H9 (cell line): Measurements from ENCODE around the gene PCDHGB1. TPM values are rescaled to one million over a fixed set of nuclear protein-coding genes. Genes with fewer than 3 reads are reported as not detected.

ENCODE experiments used
- DNase-seq: peaks from one replicate; pipeline ENCODE4 v3.0.0-alpha.2; 2017
- H2AFZ ChIP-seq: one replicate; pipeline ENCODE4 v1.6.1; 2013; ENCODE audit warnings: mild to moderate bottlenecking, low read length, control low read depth, moderate library complexity
- H2AK5ac ChIP-seq: 2 replicates; pipeline ENCODE4 v1.6.1; 2013; ENCODE audit warnings: low read length, control low read depth, mixed read lengths; ENCODE audit not compliant: insufficient read length
- H2BK120ac ChIP-seq: one replicate; pipeline ENCODE4 v1.6.1; 2013; ENCODE audit warnings: low read depth, mild to moderate bottlenecking, low read length, control low read depth, inconsistent platforms; ENCODE audit not compliant: poor library complexity, severe bottlenecking
- H2BK12ac ChIP-seq: 2 replicates; pipeline ENCODE4 v1.6.1; 2013; ENCODE audit warnings: low read length, control low read depth, mixed read lengths, low read depth; ENCODE audit not compliant: insufficient read length
- H2BK15ac ChIP-seq: 2 replicates; pipeline ENCODE4 v1.6.1; 2013; ENCODE audit warnings: low read depth, low read length, control low read depth
- H2BK20ac ChIP-seq: one replicate; pipeline ENCODE4 v1.6.1; 2013; ENCODE audit warnings: low read depth, mild to moderate bottlenecking, low read length, control low read depth, inconsistent platforms; ENCODE audit not compliant: poor library complexity, severe bottlenecking
- H2BK5ac ChIP-seq: 2 replicates; pipeline ENCODE4 v1.6.1; 2013; ENCODE audit warnings: low read length, control low read depth, mixed read lengths; ENCODE audit not compliant: insufficient read length
- H3K14ac ChIP-seq: 2 replicates; pipeline ENCODE4 v1.6.1; 2013; ENCODE audit warnings: low read length, control low read depth; ENCODE audit not compliant: insufficient read depth
- H3K18ac ChIP-seq: 2 replicates; pipeline ENCODE4 v1.6.1; 2013; ENCODE audit warnings: low read depth, mild to moderate bottlenecking, mixed read lengths, low read length, control low read depth; ENCODE audit not compliant: insufficient read length
- H3K23ac ChIP-seq: 2 replicates; pipeline ENCODE4 v1.6.1; 2013; ENCODE audit warnings: low read length, control low read depth, mixed read lengths, low read depth; ENCODE audit not compliant: insufficient read length
- H3K23me2 ChIP-seq: 2 replicates; pipeline ENCODE4 v1.6.1; 2013; ENCODE audit warnings: low read depth, mild to moderate bottlenecking, mixed read lengths, low read length, control low read depth; ENCODE audit not compliant: insufficient read length, poor library complexity, severe bottlenecking
- H3K27ac ChIP-seq: 2 replicates; pipeline ENCODE4 v1.5.1; 2013; ENCODE audit warnings: low read length, control low read depth, mixed read lengths, low read depth; ENCODE audit not compliant: insufficient read length
- H3K27me3 ChIP-seq: 2 replicates; pipeline ENCODE4 v1.6.1; 2013; ENCODE audit warnings: low read length, control low read depth, inconsistent platforms; ENCODE audit not compliant: insufficient read depth
- H3K4ac ChIP-seq: 2 replicates; pipeline ENCODE4 v1.6.1; 2013; ENCODE audit warnings: low read depth, mild to moderate bottlenecking, control low read depth, inconsistent platforms, low read length, moderate library complexity
- H3K4me1 ChIP-seq: 2 replicates; pipeline ENCODE4 v1.6.1; 2013; ENCODE audit warnings: low read length, control low read depth, inconsistent platforms; ENCODE audit not compliant: insufficient read depth
- H3K4me2 ChIP-seq: 2 replicates; pipeline ENCODE4 v1.6.1; 2013; ENCODE audit warnings: low read length, control low read depth, mixed read lengths; ENCODE audit not compliant: insufficient read length, insufficient read depth
- H3K56ac ChIP-seq: 2 replicates; pipeline ENCODE4 v1.6.1; 2013; ENCODE audit warnings: low read depth, mild to moderate bottlenecking, mixed read lengths, low read length, control low read depth; ENCODE audit not compliant: insufficient read length
- H3K79me1 ChIP-seq: 2 replicates; pipeline ENCODE4 v1.6.1; 2013; ENCODE audit warnings: low read depth, mild to moderate bottlenecking, moderate library complexity, low read length, control low read depth, inconsistent platforms; ENCODE audit not compliant: insufficient read depth, poor library complexity, severe bottlenecking
- H3K79me2 ChIP-seq: 2 replicates; pipeline ENCODE4 v1.6.1; 2013; ENCODE audit warnings: low read length, control low read depth, inconsistent platforms; ENCODE audit not compliant: insufficient read depth
- H3K9ac ChIP-seq: 2 replicates; pipeline ENCODE4 v1.6.1; 2013; ENCODE audit warnings: low read length, control low read depth, mixed read lengths; ENCODE audit not compliant: insufficient read length; ENCODE audit errors: extremely low read depth
- H3K9me3 ChIP-seq: one replicate; pipeline ENCODE4 v1.6.1; 2013; ENCODE audit warnings: low read depth, low read length, inconsistent platforms; ENCODE audit not compliant: control insufficient read depth
- H3T11ph ChIP-seq: one replicate; pipeline ENCODE4 v1.6.1; 2013; ENCODE audit warnings: mild to moderate bottlenecking, low read length, control low read depth, inconsistent platforms
- H4K20me1 ChIP-seq: one replicate; pipeline ENCODE4 v1.6.1; 2013; ENCODE audit not compliant: control insufficient read depth, insufficient read length, insufficient read depth
- H4K5ac ChIP-seq: 2 replicates; pipeline ENCODE4 v1.6.1; 2013; ENCODE audit warnings: low read depth, mild to moderate bottlenecking, mixed read lengths, low read length, control low read depth; ENCODE audit not compliant: insufficient read length
- H4K8ac ChIP-seq: replicated peaks from 2 replicates; pipeline ENCODE4 v1.6.1; 2013; ENCODE audit warnings: low read length, control low read depth, mixed read lengths, low read depth; ENCODE audit not compliant: insufficient read length
- H4K91ac ChIP-seq: 2 replicates; pipeline ENCODE4 v1.6.1; 2013; ENCODE audit warnings: low read depth, mild to moderate bottlenecking, moderate library complexity, mixed read lengths, low read length, control low read depth; ENCODE audit not compliant: insufficient read length
- H3K27ac Mint-ChIP-seq, 3 experiments: 2 replicates in 2 of 3; 3 replicates in 1 of 3; pipeline ENCODE4 v1.8.0; 2020 to 2021; ENCODE audit warnings: mixed read lengths in 3 of 3, mild to moderate bottlenecking in 1 of 3, moderate library complexity in 1 of 3
- H3K27me3 Mint-ChIP-seq: 2 replicates; pipeline ENCODE4 v1.8.0; 2021; ENCODE audit warnings: low read depth, mild to moderate bottlenecking, moderate library complexity, mixed read lengths
- H3K36me3 Mint-ChIP-seq, 3 experiments: 2 replicates in 2 of 3; 3 replicates in 1 of 3; pipeline ENCODE4 v1.8.0; 2020 to 2021; ENCODE audit warnings: low read depth in 3 of 3, mixed read lengths in 3 of 3; ENCODE audit not compliant: insufficient read depth in 1 of 3
- H3K4me1 Mint-ChIP-seq, 2 experiments: 2 replicates each; pipeline ENCODE4 v1.8.0; 2020; ENCODE audit warnings: mixed read lengths in 2 of 2
- H3K4me3 Mint-ChIP-seq, 2 experiments: 2 replicates in 1 of 2; 3 replicates in 1 of 2; pipeline ENCODE4 v1.8.0; 2020 to 2021; ENCODE audit warnings: mild to moderate bottlenecking in 2 of 2, mixed read lengths in 2 of 2, moderate library complexity in 1 of 2
- H3K9me3 Mint-ChIP-seq, 2 experiments: 2 replicates in 1 of 2; 3 replicates in 1 of 2; pipeline ENCODE4 v1.8.0; 2020; ENCODE audit warnings: mild to moderate bottlenecking in 2 of 2, mixed read lengths in 2 of 2, moderate library complexity in 1 of 2
- CTCF ChIP-seq: fragments of 200-600 bp; sonication (generic); conservative IDR thresholded peaks from 3 replicates; pipeline ENCODE4 v1.8.0; 2021; ENCODE audit warnings: antibody characterized with exemption, mild to moderate bottlenecking
- WGBS: extraction: QIAGEN DNeasy Blood & Tissue Kit; methylation state at CpG from one replicate; pipeline ENCODE4 v1.1.7; 2013; ENCODE audit warnings: missing lambda C conversion rate, low lambda C conversion rate, mixed read lengths; ENCODE audit not compliant: insufficient read length; ENCODE audit errors: extremely low coverage; 5-methylcytosine and 5-hydroxymethylcytosine counted together
- total RNA-seq: library from RNA; stranded (reverse); gene quantifications from 2 replicates; pipeline ENCODE4 v1.2.1, GENCODE V29; 2021

The PCDHGB1 gene
- total RNA-seq, 1 experiment from 2014 or later, result 5.0 TPM

- Histone ChIP-seq H3K18ac (no peak overlapping the region), H2AK5ac (no peak overlapping the region), H2BK5ac (no peak overlapping the region), H3K9ac (no peak overlapping the region), H2BK12ac (no peak overlapping the region), H3K79me1 (no peaks in the 10 kb centered on the region), H3K4me1 (0 out of 2 replicates have a peak, but pooled peaks cover 2% of the 10 kb centered on the region), H3K23me2 (no peaks in the 10 kb centered on the region), H4K91ac (no peak overlapping the region), H4K8ac (no peak overlapping the region), H3K4me2 (no peak overlapping the region), H3K27me3 (no peaks in the 10 kb centered on the region), H3K27ac (no peak overlapping the region), H3K14ac (no peak overlapping the region), H3K79me2 (no peaks in the 10 kb centered on the region), H2BK120ac (no peak overlapping the region), H3K23ac (no peak overlapping the region), H3T11ph (no peak overlapping the region), H3K4ac (no peak overlapping the region), H4K20me1 (no peaks in the 10 kb centered on the region), H2BK15ac (no peak overlapping the region), H3K9me3 (peaks cover 41% of the 10 kb centered on the region), H2AFZ (no peak overlapping the region), H4K5ac (no peak overlapping the region), H2BK20ac (no peak overlapping the region), H3K56ac (no peak overlapping the region)
- Mint-ChIP-seq H3K27me3 (peaks cover 13% of the 10 kb centered on the region), H3K36me3 (peaks cover 23 to 62% (median 43%) of the 10 kb centered on the region in 3 experiments), H3K27ac (no peak overlapping the region), H3K4me1 (no peaks in the 10 kb centered on the region), H3K4me3 (no peak overlapping the region), H3K9me3 (peaks cover 69 to 74% of the 10 kb centered on the region in 2 experiments)
- no peak for DNase-seq
- no peak for TF ChIP-seq CTCF
- WGBS, result no CpG with 5 or more reads among the region's 10 CpGs
Measured at GRCh38 chr5:141388661-141389060, 38.8 kb downstream of the PCDHGB1 start.
